OCI-LY3 (cell line): ENCODE measurements around the gene GRAMD2B.

ENCODE experiments used
- EZH2phosphoT487 ChIP-seq: fragments of 200-600 bp; shearing (Covaris generic); IDR thresholded peaks from 2 replicates; pipeline ENCODE4 v1.6.1; 2018; ENCODE audit warnings: antibody characterized with exemption, mixed run types, low read depth
- TF ChIP-seq, protein P1 (sequence below): fragments of 200-600, 300-600 bp; sonication (generic); IDR thresholded peaks from 2 replicates; pipeline ENCODE4 v1.5.1; 2014; ENCODE audit warnings: antibody characterized with exemption, low read length, low read depth

DNA sequence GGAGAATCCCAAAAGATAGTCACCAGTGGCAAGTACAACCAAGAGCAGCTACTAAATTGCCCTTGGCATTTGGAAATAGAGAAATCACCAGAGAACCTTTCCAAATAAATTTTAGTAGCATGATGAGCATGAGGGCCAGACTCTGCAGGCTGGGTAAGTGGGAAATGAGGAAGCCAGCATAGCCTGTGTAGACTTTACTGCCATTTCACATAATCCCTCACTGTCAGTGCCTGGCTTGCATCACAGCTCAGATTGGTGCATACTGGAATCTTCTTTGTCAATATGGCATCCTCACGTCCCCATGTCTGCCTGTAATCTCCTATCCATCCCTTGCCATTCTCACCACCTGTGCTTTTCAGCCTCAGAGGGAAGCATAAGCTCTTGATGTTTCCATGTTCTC, 14.5 kb downstream of the GRAMD2B start:
- TF ChIP-seq, protein P1, sequence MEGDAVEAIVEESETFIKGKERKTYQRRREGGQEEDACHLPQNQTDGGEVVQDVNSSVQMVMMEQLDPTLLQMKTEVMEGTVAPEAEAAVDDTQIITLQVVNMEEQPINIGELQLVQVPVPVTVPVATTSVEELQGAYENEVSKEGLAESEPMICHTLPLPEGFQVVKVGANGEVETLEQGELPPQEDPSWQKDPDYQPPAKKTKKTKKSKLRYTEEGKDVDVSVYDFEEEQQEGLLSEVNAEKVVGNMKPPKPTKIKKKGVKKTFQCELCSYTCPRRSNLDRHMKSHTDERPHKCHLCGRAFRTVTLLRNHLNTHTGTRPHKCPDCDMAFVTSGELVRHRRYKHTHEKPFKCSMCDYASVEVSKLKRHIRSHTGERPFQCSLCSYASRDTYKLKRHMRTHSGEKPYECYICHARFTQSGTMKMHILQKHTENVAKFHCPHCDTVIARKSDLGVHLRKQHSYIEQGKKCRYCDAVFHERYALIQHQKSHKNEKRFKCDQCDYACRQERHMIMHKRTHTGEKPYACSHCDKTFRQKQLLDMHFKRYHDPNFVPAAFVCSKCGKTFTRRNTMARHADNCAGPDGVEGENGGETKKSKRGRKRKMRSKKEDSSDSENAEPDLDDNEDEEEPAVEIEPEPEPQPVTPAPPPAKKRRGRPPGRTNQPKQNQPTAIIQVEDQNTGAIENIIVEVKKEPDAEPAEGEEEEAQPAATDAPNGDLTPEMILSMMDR, result no peak
- no peak for TF ChIP-seq EZH2phosphoT487
